ENCODE results near the gene PALM.

The PALM gene

DNA sequence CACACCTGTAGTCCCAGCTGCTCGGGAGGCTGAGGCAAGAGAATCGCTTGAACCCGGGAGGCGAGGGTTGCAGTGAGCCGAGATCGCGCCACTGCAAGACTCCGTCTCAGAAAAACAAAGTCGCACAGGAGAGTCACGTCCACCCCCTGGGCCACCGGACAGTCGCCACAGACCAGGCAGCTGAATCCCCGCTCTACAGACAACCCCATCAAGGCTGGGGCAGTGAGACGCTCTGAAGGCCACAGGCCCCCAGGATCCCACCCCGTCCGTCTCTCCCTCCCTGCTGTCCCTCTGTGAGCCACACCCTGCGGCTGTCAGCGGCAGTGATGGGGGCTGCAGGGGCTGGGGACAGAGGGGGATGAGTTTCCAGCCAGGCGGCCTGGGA is 73.1 kb downstream of the PALM start:
- no peak for DNase-seq (ENCODE audit: low read depth, low spot score)

- DNase-seq (ENCODE audit: low read depth, low spot score) = peak; percentile 73
Measured at GRCh38 chr19:782185-782877, 73.6 kb downstream of the PALM start.

GRCh38 chr19:782878-783668 is 74.3 kb downstream of the PALM start:
- DNase-seq (ENCODE audit: low read depth, low spot score) = no peak

- DNase-seq (ENCODE audit: low read depth, low spot score) = no peak
Measured at GRCh38 chr19:784541-784940, 75.8 kb downstream of the PALM start.

- no peak for DNase-seq (ENCODE audit: low read depth, low spot score)
Measured at GRCh38 chr19:787536-787935, 78.8 kb downstream of the PALM start.

GRCh38 chr19:788686-788982 is 79.9 kb downstream of the PALM start:
- no peak for DNase-seq (ENCODE audit: low read depth, low spot score)

GRCh38 chr19:788983-789700 is 80.4 kb downstream of the PALM start:
- DNase-seq (ENCODE audit: low read depth, low spot score) = no peak

DNA sequence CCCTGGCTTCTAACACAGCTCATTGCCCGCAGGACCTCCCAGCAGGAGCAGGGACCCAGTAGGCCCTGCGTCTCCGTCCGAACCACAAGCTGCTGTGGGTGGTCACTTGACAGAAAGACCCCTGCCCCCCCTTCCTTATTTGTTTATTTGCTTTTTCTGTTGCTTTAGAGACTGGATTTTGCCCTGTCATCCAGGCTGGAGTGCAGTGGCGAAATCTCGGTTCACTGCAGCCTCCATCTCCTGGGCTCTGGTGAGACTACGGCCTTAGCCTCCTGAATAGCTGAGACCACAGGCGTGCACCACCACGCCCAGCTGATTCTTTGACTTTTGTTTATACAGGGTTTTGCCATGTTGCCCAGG is 80.9 kb downstream of the PALM start:
- DNase-seq (ENCODE audit: low read depth, low spot score) = no peak

DNA sequence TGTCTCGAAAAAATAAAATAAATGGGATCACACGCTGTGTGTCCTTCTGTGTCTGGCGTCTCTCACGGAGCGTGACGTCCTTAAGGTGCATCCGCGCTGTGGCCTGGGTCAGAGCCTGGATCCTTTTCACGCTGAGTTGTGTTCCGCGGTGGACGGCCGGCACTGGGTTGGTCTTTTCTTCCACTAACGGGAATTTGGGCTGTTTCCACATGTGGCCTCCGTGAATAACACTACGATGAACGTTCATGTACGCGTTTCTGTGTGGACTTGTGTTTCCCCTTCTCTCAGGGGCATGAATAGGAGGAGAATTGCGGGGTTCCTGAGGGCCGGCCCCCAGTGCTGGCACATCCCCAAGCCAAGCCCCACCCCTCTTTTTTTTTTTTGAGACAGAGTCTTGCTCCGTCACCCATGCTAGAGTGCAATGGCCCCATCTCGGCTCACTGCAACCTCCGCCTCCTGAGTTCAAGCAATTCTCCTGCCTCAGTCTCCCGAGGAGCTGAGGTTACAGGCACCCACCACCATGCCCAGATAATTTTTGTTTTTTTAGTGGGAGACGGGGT is 82.4 kb downstream of the PALM start:
- DNase-seq (ENCODE audit: low read depth, low spot score) = no peak

DNA sequence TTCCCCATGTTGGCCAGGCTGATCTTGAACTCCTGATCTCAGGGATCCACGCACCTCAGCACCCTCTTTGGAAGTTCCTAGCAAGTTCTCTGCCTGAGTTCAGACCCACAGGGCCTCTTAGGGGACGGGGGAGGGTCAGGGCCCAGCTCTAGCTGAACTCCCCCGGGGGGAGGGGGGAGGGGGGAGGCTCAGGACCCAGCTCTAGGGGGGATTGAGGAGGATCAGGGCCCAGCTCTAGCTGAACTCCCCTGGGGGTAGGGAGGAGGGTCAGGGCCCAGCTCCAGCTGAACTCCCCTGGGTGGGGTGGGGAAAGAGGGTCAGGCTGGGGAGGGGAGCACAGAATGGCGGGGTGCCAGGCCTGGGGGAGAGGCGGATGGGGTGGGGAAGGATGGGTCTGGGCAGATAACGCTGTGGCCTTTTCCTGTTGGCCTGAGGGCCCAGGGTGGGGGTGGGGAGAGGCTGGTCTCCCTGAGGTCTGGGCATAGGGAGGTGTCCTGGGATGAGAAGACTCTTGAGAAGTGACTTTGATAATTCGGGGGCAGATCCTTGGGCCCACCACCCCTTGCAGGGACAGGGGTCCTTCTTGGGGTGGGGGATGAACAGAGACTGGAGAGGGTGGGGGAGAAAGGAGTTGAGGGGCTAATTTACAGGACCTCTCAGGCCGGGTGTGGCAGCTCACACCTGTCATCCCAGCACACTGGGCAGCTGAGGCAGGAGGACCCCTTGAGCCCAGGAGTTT is 83.0 kb downstream of the PALM start:
- no peak for DNase-seq (ENCODE audit: low read depth, low spot score)

GRCh38 chr19:792306-792885 is 83.7 kb downstream of the PALM start:
- no peak for DNase-seq (ENCODE audit: low read depth, low spot score)

- no peak for DNase-seq (ENCODE audit: low read depth, low spot score)
Measured at GRCh38 chr19:793806-794205, 85.1 kb downstream of the PALM start.

DNA sequence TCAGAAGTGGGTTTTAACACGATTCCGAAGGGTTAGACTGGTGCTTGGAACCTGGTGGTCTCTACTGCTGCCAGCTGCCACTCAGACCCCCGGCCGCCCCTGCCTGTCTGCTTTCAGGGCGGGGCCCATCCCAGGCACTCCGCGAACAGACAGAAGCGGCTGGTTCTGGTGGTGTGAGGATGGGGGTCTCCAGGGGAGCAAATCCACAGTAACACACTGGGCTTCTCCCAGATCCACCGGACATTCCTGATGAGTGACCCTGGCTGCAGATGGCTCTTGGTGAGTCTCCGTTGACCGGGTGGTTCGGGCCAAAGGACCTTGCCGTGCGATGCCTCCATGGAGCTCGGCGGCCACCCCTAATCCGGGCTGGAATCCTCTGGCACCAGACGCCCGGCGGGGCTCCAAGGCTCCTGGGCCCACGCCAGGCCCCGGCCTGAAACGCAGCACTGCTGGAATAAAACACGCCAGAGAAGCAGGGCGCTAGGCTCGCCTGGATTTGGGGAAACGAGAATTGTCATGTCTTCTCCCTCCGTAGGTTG is 86.4 kb downstream of the PALM start:
- DNase-seq (ENCODE audit: low read depth, low spot score) = no peak

DNA sequence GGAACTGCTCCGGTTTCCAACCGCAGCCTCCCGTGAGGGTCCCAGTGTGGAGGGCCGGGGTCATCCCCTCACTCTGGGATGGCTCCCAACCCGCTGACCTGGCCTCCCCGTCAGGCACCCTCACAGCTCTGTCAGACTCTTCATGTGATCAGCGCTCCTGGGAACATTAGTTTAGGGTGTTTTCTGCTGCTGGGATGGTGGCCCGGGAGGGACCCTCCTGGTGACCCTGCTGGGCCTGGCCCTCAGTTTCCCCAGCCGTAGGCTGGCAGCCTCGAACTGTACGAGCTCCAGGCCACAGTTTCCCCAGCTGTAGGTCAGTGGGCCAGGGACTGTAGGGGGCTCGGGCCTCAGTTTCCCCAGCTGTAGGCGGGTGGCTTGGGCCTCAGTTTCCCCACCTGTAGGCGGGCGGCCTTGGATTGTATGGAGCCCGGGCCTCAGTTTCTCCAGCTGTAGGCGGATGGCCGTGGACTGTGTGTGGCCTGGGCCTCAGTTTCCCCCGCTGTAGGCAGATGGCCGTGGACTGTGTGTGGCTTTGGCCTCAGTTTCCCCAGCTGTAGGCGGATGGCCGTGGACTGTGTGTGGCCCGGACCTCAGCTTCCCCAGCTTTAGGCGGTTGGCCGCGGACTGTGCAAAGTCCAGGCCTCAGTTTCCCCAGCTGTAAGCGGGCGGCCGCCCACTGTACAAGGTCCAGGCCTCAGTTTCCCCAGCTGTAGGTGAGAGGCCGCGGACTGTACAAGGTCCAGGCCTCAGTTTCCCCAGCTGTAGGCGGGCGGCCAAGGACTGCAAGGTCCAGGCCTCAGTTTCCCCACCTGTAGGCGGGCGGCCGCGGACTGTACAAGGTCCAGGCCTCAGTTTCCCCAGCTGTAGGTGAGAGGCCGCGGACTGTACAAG is 87.2 kb downstream of the PALM start:
- no peak for DNase-seq (ENCODE audit: low read depth, low spot score)

DNA sequence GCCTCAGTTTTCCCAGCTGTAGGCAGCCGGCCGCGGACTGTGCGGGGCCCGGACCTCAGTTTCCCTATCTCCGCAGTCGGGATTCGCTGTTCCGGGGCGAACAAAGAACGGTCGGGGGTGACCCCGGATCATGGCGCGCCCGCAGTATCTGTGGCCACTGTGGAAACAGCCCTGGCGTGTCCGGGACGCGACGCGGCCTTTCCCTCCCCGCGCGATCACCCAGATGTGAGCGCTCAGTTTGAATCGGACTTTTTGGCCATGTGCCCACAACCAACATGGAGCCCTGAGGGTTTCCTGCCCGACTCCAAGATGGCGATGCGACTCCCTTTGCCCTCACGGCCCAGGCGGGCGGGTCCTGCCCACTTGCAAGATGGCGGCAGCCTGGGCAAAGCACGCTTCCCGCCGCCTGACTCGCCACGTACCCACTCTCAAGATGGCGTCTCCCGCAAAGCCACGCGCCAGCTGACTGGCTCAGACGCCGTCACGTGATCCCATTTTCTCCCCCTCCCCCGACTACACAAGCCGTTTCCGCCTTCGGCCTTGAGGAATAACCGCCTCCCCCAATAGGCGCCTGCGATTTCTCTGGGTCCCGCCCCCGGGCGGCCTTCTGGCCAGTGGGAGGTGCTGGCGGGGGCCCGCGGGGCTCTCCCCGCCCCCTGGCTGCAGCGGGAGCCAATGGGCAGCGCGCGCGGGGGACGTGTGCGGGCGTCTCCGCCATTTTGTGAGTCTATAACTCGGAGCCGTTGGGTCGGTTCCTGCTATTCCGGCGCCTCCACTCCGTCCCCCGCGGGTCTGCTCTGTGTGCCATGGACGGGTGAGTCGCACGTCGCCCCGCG is 88.2 kb downstream of the PALM start, which contains the start of gene PTBP1:
PTBP1 (plus strand) TSS at position 761 of the 836 bp plus-strand sequence; CDS start at position 807, 46 bp downstream.
- peak; percentile 99 for DNase-seq (ENCODE audit: low read depth, low spot score)
